ENCODE data around the gene RAB1B.
"Not testable (repeated sequence)": the region's sequence is repeated elsewhere in the genome, so short reads cannot be mapped to it uniquely, and the experiment has no call there.

RAB1B gene

DNA sequence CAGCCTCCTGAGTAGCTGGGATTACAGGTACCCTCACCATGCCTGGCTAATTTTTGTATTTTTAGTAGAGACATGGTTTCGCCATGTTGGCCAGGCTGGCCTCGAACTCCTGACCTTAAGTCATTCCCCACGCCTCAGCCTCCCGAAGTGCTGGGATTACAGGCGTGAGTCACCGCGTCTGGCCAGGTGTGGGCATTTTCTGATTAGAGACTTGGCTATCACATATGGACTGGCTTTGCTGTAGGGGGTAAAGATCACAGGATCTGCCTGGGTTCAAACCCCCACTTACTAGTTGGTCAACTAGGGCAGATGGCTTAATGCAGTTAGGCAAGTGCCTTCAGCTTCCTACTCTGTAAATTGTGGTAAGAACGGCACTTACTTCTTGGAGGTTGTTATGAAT is 41.9 kb downstream of the RAB1B start:
- no peak for DNase-seq
- Histone ChIP-seq H3K4me3 (ENCODE audit: low read depth, low read length) (no peak overlapping the region), H3K27ac (no peak overlapping the region), H3K27me3 (replicated peaks) (no peaks in the 10 kb centered on the region), H3K36me3 (replicated peaks) (no peaks in the 10 kb centered on the region)
- in situ Hi-C loops (cut with HindIII; ENCODE audit: low pct_ligation_motif_present, low sequenced_read_pairs): no loop called here
- TF ChIP-seq, protein P1, sequence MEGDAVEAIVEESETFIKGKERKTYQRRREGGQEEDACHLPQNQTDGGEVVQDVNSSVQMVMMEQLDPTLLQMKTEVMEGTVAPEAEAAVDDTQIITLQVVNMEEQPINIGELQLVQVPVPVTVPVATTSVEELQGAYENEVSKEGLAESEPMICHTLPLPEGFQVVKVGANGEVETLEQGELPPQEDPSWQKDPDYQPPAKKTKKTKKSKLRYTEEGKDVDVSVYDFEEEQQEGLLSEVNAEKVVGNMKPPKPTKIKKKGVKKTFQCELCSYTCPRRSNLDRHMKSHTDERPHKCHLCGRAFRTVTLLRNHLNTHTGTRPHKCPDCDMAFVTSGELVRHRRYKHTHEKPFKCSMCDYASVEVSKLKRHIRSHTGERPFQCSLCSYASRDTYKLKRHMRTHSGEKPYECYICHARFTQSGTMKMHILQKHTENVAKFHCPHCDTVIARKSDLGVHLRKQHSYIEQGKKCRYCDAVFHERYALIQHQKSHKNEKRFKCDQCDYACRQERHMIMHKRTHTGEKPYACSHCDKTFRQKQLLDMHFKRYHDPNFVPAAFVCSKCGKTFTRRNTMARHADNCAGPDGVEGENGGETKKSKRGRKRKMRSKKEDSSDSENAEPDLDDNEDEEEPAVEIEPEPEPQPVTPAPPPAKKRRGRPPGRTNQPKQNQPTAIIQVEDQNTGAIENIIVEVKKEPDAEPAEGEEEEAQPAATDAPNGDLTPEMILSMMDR (IDR thresholded peaks at IDR 0.05; ENCODE audit: low read depth, low read length, missing control alignments): no peak

DNA sequence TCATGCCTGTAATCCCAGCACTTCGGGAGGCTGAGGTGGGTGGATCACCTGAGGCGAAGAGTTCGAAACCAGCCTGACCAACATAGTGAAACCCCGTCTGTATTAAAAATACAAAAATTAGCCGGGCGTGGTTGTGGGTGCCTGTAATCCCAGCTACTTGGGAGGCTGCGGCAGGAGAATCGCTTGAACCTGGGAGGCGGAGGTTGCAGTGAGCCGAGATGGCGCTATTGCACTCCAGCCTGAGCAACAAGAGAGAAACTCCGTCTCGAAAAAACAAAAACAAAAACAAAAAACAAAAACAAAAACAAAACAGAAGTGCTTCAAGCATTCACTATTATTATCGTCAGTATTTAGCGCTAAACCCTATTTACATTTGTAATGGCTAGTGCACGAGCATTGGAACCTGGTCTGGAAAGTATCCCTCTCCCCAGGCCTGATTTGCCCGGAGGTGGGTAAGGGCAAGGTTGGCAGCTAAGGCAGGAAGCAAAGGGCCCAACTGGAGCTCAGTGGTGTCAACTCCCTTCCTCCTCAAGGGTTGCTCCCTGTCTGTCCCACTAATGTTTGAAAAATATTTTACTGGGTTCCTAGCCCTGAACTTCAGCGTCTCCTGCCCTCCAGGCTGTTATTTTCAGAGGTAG is 42.5 kb downstream of the RAB1B start:
- H3K4me3 ChIP-seq (ENCODE audit: low read depth, low read length); H3K27me3 ChIP-seq (replicated peaks); H3K36me3 ChIP-seq (replicated peaks); in situ Hi-C loops (cut with HindIII; ENCODE audit: low pct_ligation_motif_present, low sequenced_read_pairs); H3K27ac ChIP-seq; DNase-seq: not testable (repeated sequence)

DNA sequence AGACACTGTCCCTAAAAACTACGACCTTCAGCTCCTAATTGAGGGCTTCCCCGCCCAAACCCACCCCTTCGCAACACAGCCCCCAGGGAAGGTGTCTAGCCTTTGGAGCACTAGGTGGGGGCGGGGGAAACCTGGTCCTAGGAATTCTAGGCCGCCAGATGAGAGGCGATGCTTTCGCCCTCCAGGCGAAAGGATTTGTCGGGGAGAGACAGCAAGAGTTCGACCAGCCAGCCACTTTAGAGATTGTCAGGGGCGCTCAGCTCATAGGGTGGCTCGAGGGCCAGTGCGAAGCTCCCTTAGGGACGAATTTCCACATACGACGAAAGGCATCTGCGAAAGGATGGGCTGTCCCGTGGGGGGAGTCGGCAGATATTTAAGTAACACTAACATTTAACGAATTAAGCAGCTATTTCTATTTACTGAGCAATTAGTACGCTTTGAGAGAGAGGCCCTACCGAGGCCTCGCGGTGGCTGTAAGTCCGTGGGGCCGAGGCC is 43.1 kb downstream of the RAB1B start:
- in situ Hi-C loops (cut with HindIII; ENCODE audit: low pct_ligation_motif_present, low sequenced_read_pairs): no loop called here
- H3K36me3 ChIP-seq (replicated peaks): no peaks in the 10 kb centered on the region
- DNase-seq: no peak
- peak overlapping the region; percentile 57 for H3K27ac ChIP-seq
- TF ChIP-seq, protein P1 (IDR thresholded peaks at IDR 0.05; ENCODE audit: low read depth, low read length, missing control alignments): no peak
- peak overlapping the region; percentile 66 for H3K4me3 ChIP-seq (ENCODE audit: low read depth, low read length)
- H3K27me3 ChIP-seq (replicated peaks): no peaks in the 10 kb centered on the region

DNA sequence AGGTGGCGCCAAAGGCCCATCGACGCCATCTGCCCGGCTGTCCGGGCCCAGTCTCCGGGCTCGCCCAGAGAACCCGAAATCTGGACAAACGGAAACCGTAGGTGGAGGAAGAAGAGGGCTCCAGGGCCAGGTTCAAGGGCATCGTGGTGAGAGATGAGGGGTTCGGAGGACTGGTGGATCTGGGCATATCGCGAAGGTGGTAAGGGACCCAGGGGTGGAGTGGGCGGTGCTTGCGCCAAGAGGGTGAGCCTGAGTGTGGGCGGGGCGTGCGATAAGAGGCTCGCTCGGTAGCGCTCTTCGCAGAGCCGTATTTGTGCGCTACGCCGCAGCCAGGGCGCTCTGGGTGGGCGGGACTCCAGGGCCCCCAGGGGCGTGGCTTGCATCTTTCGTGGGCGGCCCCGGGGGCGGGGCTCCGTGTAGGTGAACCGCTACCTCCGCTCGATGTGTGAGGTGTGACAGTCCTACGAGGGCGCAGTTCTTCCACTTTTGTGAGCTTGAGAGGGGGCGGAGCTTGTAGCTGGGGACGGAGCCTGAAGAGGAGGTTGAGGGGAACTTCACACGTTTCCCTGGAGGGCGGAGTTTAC is 43.6 kb downstream of the RAB1B start:
- TF ChIP-seq, protein P1 (IDR thresholded peaks at IDR 0.05; ENCODE audit: low read depth, low read length, missing control alignments): peak; percentile 97
- Histone ChIP-seq H3K4me3 (ENCODE audit: low read depth, low read length) (peak overlapping the region; percentile 66), H3K27me3 (replicated peaks) (no peaks in the 10 kb centered on the region), H3K36me3 (replicated peaks) (no peaks in the 10 kb centered on the region), H3K27ac (peak overlapping the region; percentile 57)
- DNase-seq: peak; percentile 84
- in situ Hi-C loops (cut with HindIII; ENCODE audit: low pct_ligation_motif_present, low sequenced_read_pairs): no loop called here

DNA sequence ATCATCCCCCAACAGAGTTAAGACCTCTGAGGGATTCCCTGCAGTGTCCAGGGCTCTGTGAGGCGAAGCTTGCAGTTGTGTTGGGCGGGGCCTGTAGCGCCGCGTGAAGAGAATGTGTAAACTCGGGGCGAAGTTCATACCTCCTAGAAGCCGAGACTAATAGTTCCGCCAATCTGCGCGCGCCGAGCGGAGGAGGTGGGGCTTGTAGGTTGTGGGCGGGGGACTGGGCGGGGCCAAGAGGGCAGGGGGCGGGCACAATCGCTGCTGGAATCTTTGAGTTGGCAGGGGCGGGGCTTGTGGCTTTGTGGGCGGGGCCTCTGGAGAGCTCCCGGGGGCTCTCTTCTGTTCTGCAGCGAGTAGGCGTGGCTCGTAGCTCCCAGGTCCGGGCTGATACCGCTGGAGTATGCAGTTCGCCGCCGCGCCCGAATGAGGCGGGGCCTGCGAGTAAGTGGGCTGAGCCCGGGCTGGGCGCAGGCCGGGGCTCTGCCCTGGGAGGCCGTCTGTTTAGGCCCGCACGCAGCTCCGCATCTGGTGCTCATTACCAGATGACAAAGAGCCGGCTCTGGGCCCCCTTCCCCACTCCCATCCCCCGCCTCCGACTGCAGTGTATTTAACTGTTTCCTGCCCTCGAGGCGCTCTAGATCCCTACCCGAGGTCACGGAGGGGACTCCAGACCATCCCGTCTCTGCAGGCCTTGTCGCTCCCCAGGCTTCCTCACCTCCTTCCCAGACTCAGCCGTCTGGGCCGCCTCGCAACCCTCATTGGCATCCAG is 44.3 kb downstream of the RAB1B start:
- in situ Hi-C loops (cut with HindIII; ENCODE audit: low pct_ligation_motif_present, low sequenced_read_pairs): no loop called here
- no peaks in the 10 kb centered on the region for H3K27me3 ChIP-seq (replicated peaks)
- H3K36me3 ChIP-seq (replicated peaks): no peaks in the 10 kb centered on the region
- H3K27ac ChIP-seq: peak overlapping the region; percentile 97
- peak; percentile 99 for DNase-seq
- peak overlapping the region; percentile 66 for H3K4me3 ChIP-seq (ENCODE audit: low read depth, low read length)
- TF ChIP-seq, protein P1 (IDR thresholded peaks at IDR 0.05; ENCODE audit: low read depth, low read length, missing control alignments): no peak

All from brain microvascular endothelial cell (primary cell).